ENCODE data around the gene CASP5.

GRCh38 chr11:104979839-104980238, 43.1 kb downstream of the CASP5 start:
- TF ChIP-seq CTCF (IDR thresholded peaks at IDR 0.05 in 4 of 5, conservative IDR thresholded peaks at IDR 0.05 in 1 of 5) (no peak), POLR2A (IDR thresholded peaks at IDR 0.05) (no peak)
